Loucy (cell line): ENCODE results near the gene B2M.

ENCODE experiments used
- EZH2phosphoT487 ChIP-seq: fragments of 200-600 bp; IDR thresholded peaks from 2 replicates; pipeline ENCODE4 v1.6.1; 2018; ENCODE audit warnings: antibody characterized with exemption, mild to moderate bottlenecking, moderate library complexity, borderline replicate concordance
- TF ChIP-seq, protein P1 (sequence below): fragments of 200-600 bp; sonication (generic); conservative IDR thresholded peaks from 2 replicates; pipeline ENCODE4 v1.5.1; 2014; ENCODE audit warnings: mild to moderate bottlenecking, antibody characterized with exemption, low read length

DNA sequence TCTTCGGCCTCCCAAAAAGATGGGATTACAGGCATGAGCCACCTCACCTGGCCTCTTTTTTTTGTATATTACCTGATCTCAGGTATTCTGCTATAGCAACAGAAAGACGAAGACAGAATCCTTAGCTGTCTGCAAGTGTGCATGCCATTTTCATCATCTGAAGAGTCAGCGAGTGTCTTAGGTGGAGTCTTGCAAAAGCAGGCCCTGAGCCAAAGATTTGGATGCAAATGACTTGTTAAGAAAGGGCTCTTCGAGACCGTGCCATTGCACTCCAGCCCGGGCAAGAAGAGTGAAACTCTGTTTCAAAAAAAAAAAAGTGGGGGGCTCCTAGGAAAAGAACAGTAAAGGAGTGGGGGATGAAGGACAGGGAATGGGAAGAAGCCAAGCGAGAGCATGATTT lies 14.8 kb downstream of the B2M start:
- TF ChIP-seq, protein P1, sequence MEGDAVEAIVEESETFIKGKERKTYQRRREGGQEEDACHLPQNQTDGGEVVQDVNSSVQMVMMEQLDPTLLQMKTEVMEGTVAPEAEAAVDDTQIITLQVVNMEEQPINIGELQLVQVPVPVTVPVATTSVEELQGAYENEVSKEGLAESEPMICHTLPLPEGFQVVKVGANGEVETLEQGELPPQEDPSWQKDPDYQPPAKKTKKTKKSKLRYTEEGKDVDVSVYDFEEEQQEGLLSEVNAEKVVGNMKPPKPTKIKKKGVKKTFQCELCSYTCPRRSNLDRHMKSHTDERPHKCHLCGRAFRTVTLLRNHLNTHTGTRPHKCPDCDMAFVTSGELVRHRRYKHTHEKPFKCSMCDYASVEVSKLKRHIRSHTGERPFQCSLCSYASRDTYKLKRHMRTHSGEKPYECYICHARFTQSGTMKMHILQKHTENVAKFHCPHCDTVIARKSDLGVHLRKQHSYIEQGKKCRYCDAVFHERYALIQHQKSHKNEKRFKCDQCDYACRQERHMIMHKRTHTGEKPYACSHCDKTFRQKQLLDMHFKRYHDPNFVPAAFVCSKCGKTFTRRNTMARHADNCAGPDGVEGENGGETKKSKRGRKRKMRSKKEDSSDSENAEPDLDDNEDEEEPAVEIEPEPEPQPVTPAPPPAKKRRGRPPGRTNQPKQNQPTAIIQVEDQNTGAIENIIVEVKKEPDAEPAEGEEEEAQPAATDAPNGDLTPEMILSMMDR = no peak
- no peak for TF ChIP-seq EZH2phosphoT487
